Parathyroid adenoma (tissue), 2 donors: Measurements from ENCODE around the gene LRRC1.

Source experiments
- H2AFZ ChIP-seq: fragments of 300-600 bp; sonication (generic); one replicate; pipeline ENCODE4 v1.7.0; 2017; ENCODE audit warnings: antibody characterized with exemption, mild to moderate bottlenecking
- H3K27ac ChIP-seq: fragments of 300-600 bp; sonication (generic); one replicate; pipeline ENCODE4 v1.7.0; 2017
- H3K27me3 ChIP-seq: fragments of 300-600 bp; sonication (generic); one replicate; pipeline ENCODE4 v1.7.0; 2017; ENCODE audit warnings: low read length; ENCODE audit not compliant: control insufficient read depth, insufficient read depth
- H3K36me3 ChIP-seq: fragments of 300-600 bp; sonication (generic); one replicate; pipeline ENCODE4 v1.7.0; 2017; ENCODE audit warnings: low read length; ENCODE audit not compliant: control insufficient read depth, insufficient read depth
- H3K4me1 ChIP-seq: fragments of 300-600 bp; sonication (generic); one replicate; pipeline ENCODE4 v1.7.0; 2017; ENCODE audit warnings: control low read depth
- H3K4me2 ChIP-seq: fragments of 300-600 bp; sonication (generic); one replicate; pipeline ENCODE4 v1.7.0; 2017; ENCODE audit warnings: low read length
- H3K4me3 ChIP-seq: fragments of 300-600 bp; sonication (generic); one replicate; pipeline ENCODE4 v1.7.0; 2017; ENCODE audit warnings: low read depth, low read length
- H3K79me2 ChIP-seq: fragments of 300-600 bp; sonication (generic); one replicate; pipeline ENCODE4 v1.7.0; 2017; ENCODE audit warnings: control low read depth
- H3K9ac ChIP-seq: fragments of 300-600 bp; sonication (generic); one replicate; pipeline ENCODE4 v1.7.0; 2017; ENCODE audit warnings: mild to moderate bottlenecking
- H3K9me3 ChIP-seq: fragments of 300-600 bp; sonication (generic); one replicate; pipeline ENCODE4 v1.7.0; 2017; ENCODE audit warnings: low read length; ENCODE audit not compliant: control insufficient read depth
- CTCF ChIP-seq: fragments of 300-600 bp; sonication (generic); IDR thresholded peaks from one replicate; pipeline ENCODE4 v1.7.0; 2017; ENCODE audit warnings: antibody characterized with exemption, mild to moderate bottlenecking
- donor health status: primary hyperparathyroidism.

LRRC1 gene

GRCh38 chr6:53860511-53860910 lies 65.7 kb downstream of the LRRC1 start:
- TF ChIP-seq CTCF: no peak
- H3K4me2 ChIP-seq: no peak overlapping the region
- no peaks in the 10 kb centered on the region for H3K36me3 ChIP-seq
- no peak overlapping the region for H3K27ac ChIP-seq
- no peak overlapping the region for H3K9ac ChIP-seq
- H3K27me3 ChIP-seq: no peaks in the 10 kb centered on the region
- H2AFZ ChIP-seq: no peak overlapping the region
- no peak overlapping the region for H3K4me3 ChIP-seq
- H3K79me2 ChIP-seq: peaks cover 14% of the 10 kb centered on the region
- peaks cover 26% of the 10 kb centered on the region for H3K4me1 ChIP-seq
- H3K9me3 ChIP-seq: no peaks in the 10 kb centered on the region

GRCh38 chr6:53861518-53861917 lies 66.7 kb downstream of the LRRC1 start:
- Histone ChIP-seq H3K9ac (no peak overlapping the region), H3K4me2 (no peak overlapping the region), H3K79me2 (peaks cover 20% of the 10 kb centered on the region), H2AFZ (peak overlapping the region; percentile 12), H3K27ac (peak overlapping the region; percentile 8), H3K4me1 (peaks cover 26% of the 10 kb centered on the region), H3K36me3 (no peaks in the 10 kb centered on the region), H3K9me3 (no peaks in the 10 kb centered on the region), H3K4me3 (no peak overlapping the region), H3K27me3 (no peaks in the 10 kb centered on the region)
- no peak for TF ChIP-seq CTCF

- Histone ChIP-seq H2AFZ (no peak overlapping the region), H3K79me2 (peaks cover 23% of the 10 kb centered on the region), H3K27ac (no peak overlapping the region), H3K9me3 (no peaks in the 10 kb centered on the region), H3K4me1 (peaks cover 26% of the 10 kb centered on the region), H3K27me3 (no peaks in the 10 kb centered on the region), H3K9ac (no peak overlapping the region), H3K4me3 (no peak overlapping the region), H3K4me2 (no peak overlapping the region), H3K36me3 (no peaks in the 10 kb centered on the region)
- no peak for TF ChIP-seq CTCF
These were observed 68.1 kb downstream of the LRRC1 start for GRCh38 chr6:53862662-53863462.

- TF ChIP-seq CTCF: no peak
- H3K27me3 ChIP-seq: no peaks in the 10 kb centered on the region
- H3K36me3 ChIP-seq: no peaks in the 10 kb centered on the region
- no peak overlapping the region for H3K4me2 ChIP-seq
- H3K4me1 ChIP-seq: peaks cover 29% of the 10 kb centered on the region
- H3K9ac ChIP-seq: no peak overlapping the region
- no peak overlapping the region for H3K4me3 ChIP-seq
- no peak overlapping the region for H2AFZ ChIP-seq
- no peak overlapping the region for H3K27ac ChIP-seq
- H3K79me2 ChIP-seq: peaks cover 30% of the 10 kb centered on the region
- H3K9me3 ChIP-seq: no peaks in the 10 kb centered on the region
These were observed 70.0 kb downstream of the LRRC1 start for GRCh38 chr6:53864781-53865180.

- Histone ChIP-seq H3K9ac (no peak overlapping the region), H3K4me1 (peaks cover 39% of the 10 kb centered on the region), H3K27me3 (no peaks in the 10 kb centered on the region), H2AFZ (no peak overlapping the region), H3K4me2 (no peak overlapping the region), H3K27ac (no peak overlapping the region), H3K79me2 (peaks cover 30% of the 10 kb centered on the region), H3K36me3 (no peaks in the 10 kb centered on the region), H3K4me3 (no peak overlapping the region), H3K9me3 (no peaks in the 10 kb centered on the region)
- no peak for TF ChIP-seq CTCF
These were observed 71.4 kb downstream of the LRRC1 start for GRCh38 chr6:53866226-53866625.
